NCI-H1436 treated with DMSO at 0.1 percent for 48 hours (cell line): ENCODE data around the gene UNG.
"Not testable (repeated sequence)": the region's sequence is repeated elsewhere in the genome, so short reads cannot be mapped to it uniquely, and the experiment has no call there.

Experiments used
- DNase-seq: peaks from one replicate; lab custom pipeline; 2025; lab: John Stamatoyannopoulos, UW

The UNG gene

GRCh38 chr12:109121346-109121880, 24.0 kb downstream of the UNG start:
- no peak for DNase-seq

GRCh38 chr12:109124878-109125648, 27.7 kb downstream of the UNG start:
- DNase-seq = no peak

GRCh38 chr12:109125791-109126190, 28.4 kb downstream of the UNG start:
- no peak for DNase-seq

GRCh38 chr12:109126784-109127183, 29.4 kb downstream of the UNG start:
- DNase-seq = no peak

- no peak for DNase-seq
These were observed 30.3 kb downstream of the UNG start for GRCh38 chr12:109127533-109128242.

GRCh38 chr12:109130297-109131153, 33.1 kb downstream of the UNG start:
- DNase-seq = no peak

- DNase-seq = no peak
These were observed 34.0 kb downstream of the UNG start for GRCh38 chr12:109131154-109132050.

- no peak for DNase-seq
These were observed 37.0 kb downstream of the UNG start for GRCh38 chr12:109134186-109134917.

- DNase-seq = no peak
These were observed 39.7 kb downstream of the UNG start for GRCh38 chr12:109137055-109137454.

- DNase-seq = no peak
These were observed 42.0 kb downstream of the UNG start for GRCh38 chr12:109139360-109139759.

GRCh38 chr12:109139791-109140190, 42.4 kb downstream of the UNG start:
- no peak for DNase-seq

- no peak for DNase-seq
These were observed 43.2 kb downstream of the UNG start for GRCh38 chr12:109140560-109140959.

- no peak for DNase-seq
These were observed 46.8 kb downstream of the UNG start for GRCh38 chr12:109144224-109144623.

- not testable (repeated sequence) for DNase-seq
These were observed 49.7 kb downstream of the UNG start for GRCh38 chr12:109147126-109147525.

- no peak for DNase-seq
These were observed 50.6 kb downstream of the UNG start for GRCh38 chr12:109147954-109148353.

- no peak for DNase-seq
These were observed 52.8 kb downstream of the UNG start for GRCh38 chr12:109150124-109150640.

GRCh38 chr12:109151457-109151856, 54.1 kb downstream of the UNG start:
- DNase-seq = no peak

- DNase-seq = no peak
These were observed 56.5 kb downstream of the UNG start for GRCh38 chr12:109153821-109154441.
